Left lung (tissue), 10 donors: ENCODE data around the gene HOXA5. TPM values are rescaled to one million over a fixed set of nuclear protein-coding genes. Genes with fewer than 3 reads are reported as not detected.

ENCODE experiments used
- ATAC-seq: fragments of 200-7000 bp; cut with Tn5 transposase; one replicate; pipeline ENCODE4 v1.9.1; 2020; ENCODE audit warnings: moderate library complexity
- DNase-seq, 4 donors: peaks; one replicate each; pipeline ENCODE4 v3.0.0-alpha.2; 2013 to 2020
- H3K27ac ChIP-seq, 2 donors: fragments of 200-600 bp; sonication (generic) in 1 of 2; one replicate each; pipeline versions ENCODE4 v1.5.0 to v1.8.0; 2020 to 2021
- H3K27me3 ChIP-seq, 2 donors: fragments of 200-600 bp; sonication (generic) in 1 of 2; one replicate each; pipeline versions ENCODE4 v1.5.0 to v1.8.0; 2020 to 2021
- H3K36me3 ChIP-seq, 2 donors: fragments of 200-600 bp; sonication (generic) in 1 of 2; one replicate each; pipeline versions ENCODE4 v1.5.0 to v1.8.0; 2020 to 2021
- H3K4me1 ChIP-seq, 2 donors: fragments of 200-600 bp; one replicate each; pipeline ENCODE4 v1.8.0; 2021
- H3K4me3 ChIP-seq, 2 donors: fragments of 200-600 bp; sonication (generic) in 1 of 2; one replicate each; pipeline versions ENCODE4 v1.5.0 to v1.8.0; 2020 to 2021; ENCODE audit warnings: mild to moderate bottlenecking in 1 of 2
- H3K9me3 ChIP-seq, 2 donors: fragments of 200-600 bp; sonication (generic) in 1 of 2; one replicate each; pipeline versions ENCODE4 v1.5.0 to v1.8.0; 2020 to 2021
- intact Hi-C, 2 donors: fragments of 100-400 bp; cut with DNase I; formaldehyde crosslinking; loops; one replicate each; pipeline versions ENCODE4 v1.11.2 to v1.14.2; 2022
- polyA plus RNA-seq, 6 donors: library from polyadenylated mRNA; unstranded; fragments of 120-200 nt; gene quantifications; one replicate each; pipeline ENCODE4 v1.2.1, GENCODE V29; 2013; ENCODE audit not compliant: insufficient read length in 6 of 6
- total RNA-seq, 2 donors: library from RNA; stranded (reverse); fragmentation: NEBNext Ultra II Directional; extraction: Animal tissue kit (Norgen Biotek cat#: 25700); gene quantifications; one replicate each; pipeline ENCODE4 v1.2.1, GENCODE V29; 2021
- TF ChIP-seq, protein P1 (sequence below), 2 donors: fragments of 200-600 bp; sonication (generic) in 1 of 2; IDR thresholded peaks; one replicate each; pipeline versions ENCODE4 v1.5.0 to v1.8.0; 2021; ENCODE audit warnings: antibody characterized with exemption in 2 of 2
- donor health status: DM: no; HTN: yes; CAD: no.
- donor health status: DM: no; HTN: no; CAD: no.

Gene HOXA5
- total and polyA plus RNA-seq, 8 donors: 16.1 to 94.7 (median 86.1) TPM

DNA sequence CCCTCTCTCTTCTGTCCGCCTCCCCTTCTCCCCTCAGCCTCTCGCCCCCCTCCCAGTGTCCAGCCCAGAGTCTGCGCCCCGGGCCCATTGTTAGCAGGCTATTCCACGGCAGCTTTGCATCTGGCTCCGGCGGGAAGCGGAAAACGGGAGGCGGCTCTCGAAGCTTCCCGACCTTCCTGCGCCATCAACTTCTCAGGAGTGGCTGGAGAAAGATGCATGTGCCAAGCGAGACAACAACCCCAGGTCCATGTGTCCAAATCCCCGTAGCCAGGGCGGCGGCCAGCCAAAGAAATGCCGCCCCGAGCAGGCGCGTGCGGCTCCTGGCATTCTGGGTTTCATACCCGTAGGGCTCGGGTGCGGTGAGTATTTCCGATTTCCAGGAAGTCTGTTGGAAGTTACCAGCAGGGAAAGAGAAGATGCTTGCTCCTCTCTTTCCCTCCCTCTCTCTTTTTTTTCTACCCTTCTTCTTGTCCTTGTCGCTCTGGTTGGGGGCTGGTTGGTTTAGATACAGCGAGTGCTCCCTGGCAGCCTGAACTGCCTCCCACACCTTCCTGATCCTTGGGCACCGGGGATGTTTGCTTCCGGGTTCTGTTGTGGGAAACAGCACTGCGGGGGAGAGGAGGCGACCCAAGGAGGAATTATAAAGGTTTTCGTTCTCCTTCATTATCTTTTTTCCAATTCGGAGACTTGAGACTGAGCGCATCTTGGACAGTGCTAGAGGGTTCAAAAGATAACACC is 39.8 kb downstream of the HOXA5 start:
- Histone ChIP-seq H3K36me3 (peaks cover 0 to 6% of the 10 kb centered on the region in 2 donors), H3K4me1 (peaks cover 14 to 42% of the 10 kb centered on the region in 2 donors), H3K27me3 (peaks cover 32 to 100% of the 10 kb centered on the region in 2 donors), H3K27ac (peak overlapping the region; percentile 70 to 90), H3K9me3 (no peaks in the 10 kb centered on the region), H3K4me3 (peak overlapping the region in 1 of 2 donors; percentile 33)
- intact Hi-C loops: no loop called here
- DNase-seq (peak in 2 of 4 donors; percentile 49 to 77), ATAC-seq (no peak)
- TF ChIP-seq, protein P1, sequence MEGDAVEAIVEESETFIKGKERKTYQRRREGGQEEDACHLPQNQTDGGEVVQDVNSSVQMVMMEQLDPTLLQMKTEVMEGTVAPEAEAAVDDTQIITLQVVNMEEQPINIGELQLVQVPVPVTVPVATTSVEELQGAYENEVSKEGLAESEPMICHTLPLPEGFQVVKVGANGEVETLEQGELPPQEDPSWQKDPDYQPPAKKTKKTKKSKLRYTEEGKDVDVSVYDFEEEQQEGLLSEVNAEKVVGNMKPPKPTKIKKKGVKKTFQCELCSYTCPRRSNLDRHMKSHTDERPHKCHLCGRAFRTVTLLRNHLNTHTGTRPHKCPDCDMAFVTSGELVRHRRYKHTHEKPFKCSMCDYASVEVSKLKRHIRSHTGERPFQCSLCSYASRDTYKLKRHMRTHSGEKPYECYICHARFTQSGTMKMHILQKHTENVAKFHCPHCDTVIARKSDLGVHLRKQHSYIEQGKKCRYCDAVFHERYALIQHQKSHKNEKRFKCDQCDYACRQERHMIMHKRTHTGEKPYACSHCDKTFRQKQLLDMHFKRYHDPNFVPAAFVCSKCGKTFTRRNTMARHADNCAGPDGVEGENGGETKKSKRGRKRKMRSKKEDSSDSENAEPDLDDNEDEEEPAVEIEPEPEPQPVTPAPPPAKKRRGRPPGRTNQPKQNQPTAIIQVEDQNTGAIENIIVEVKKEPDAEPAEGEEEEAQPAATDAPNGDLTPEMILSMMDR (IDR thresholded peaks at IDR 0.05): no peak

DNA sequence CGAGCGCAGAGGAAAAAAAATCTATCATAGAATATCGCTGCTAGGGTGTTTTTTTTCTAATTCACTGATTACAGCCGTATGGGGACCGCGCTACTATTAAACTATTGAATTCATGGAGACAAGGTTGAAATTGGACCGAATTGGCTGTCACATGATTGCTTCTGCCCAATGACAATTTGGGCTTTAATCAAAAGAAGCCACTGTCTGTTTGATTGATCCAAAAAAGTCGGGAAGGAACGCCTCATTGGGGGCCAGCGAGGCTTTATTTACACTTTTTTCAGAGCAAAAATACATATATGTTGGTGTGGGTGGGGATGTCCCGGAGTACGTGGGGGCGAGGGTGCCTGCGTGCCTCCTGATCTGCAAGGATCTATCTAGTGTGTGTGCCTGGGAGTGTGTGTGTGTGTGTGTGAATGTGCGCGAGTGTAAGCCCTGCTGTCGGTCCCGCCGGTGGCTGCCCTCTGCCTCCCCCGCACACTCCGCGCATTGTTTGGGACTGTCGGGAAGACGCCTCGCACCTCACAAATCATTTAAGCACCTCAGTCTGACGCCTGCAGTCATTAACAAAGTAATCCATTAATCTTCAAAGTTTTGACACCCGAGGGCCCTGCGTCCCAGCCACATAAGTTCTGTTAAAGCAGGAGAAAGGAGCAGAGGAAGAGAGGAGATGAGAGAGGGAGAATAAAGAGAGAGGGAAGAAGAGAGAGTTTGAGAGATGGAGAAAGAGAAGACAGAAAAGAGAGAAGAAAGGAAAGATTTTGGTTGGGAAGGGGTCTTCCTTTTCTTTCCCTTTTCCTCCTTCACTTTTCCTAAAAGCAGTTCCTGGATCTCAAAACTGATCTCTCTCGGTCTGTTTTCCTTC is 40.7 kb downstream of the HOXA5 start, which contains the start of gene HOXA2:
Gene HOXA2 (minus strand): TSS at position 103 of the 862 bp plus-strand sequence. CDS start 183 bp downstream, outside the sequence.
- H3K4me3 ChIP-seq: peak within 1 kb of the TSS; percentile 24 to 33
- no peaks in the 10 kb centered on the region for H3K9me3 ChIP-seq
- H3K36me3 ChIP-seq: peaks cover 0 to 6% of the 10 kb centered on the region in 2 donors
- peak; percentile 16 for ATAC-seq
- peaks cover 14 to 51% of the 10 kb centered on the region in 2 donors for H3K4me1 ChIP-seq
- intact Hi-C loops: no loop called here
- DNase-seq: peak in 2 of 4 donors; percentile 83 to 86
- TF ChIP-seq, protein P1 (IDR thresholded peaks at IDR 0.05): no peak
- H3K27me3 ChIP-seq: peaks cover 35 to 100% of the 10 kb centered on the region in 2 donors
- peak within 1 kb of the TSS; percentile 70 to 90 for H3K27ac ChIP-seq

- peak in 1 of 4 donors; percentile 80 for DNase-seq
- intact Hi-C loops: no loop called here
- TF ChIP-seq, protein P1 (IDR thresholded peaks at IDR 0.05): no peak
- Histone ChIP-seq H3K27ac (peak overlapping the region; percentile 70 to 90), H3K4me3 (peak overlapping the region; percentile 24 to 33), H3K9me3 (no peaks in the 10 kb centered on the region), H3K36me3 (peaks cover 0 to 6% of the 10 kb centered on the region in 2 donors), H3K27me3 (peaks cover 35 to 100% of the 10 kb centered on the region in 2 donors), H3K4me1 (peaks cover 14 to 58% of the 10 kb centered on the region in 2 donors)
- ATAC-seq: no peak
Observed at GRCh38 chr7:27101957-27102580, 41.4 kb downstream of the HOXA5 start.

GRCh38 chr7:27101171-27101956 is 42.1 kb downstream of the HOXA5 start:
- H3K36me3 ChIP-seq: peaks cover 0 to 6% of the 10 kb centered on the region in 2 donors
- H3K9me3 ChIP-seq: no peaks in the 10 kb centered on the region
- intact Hi-C loops: no loop called here
- H3K4me3 ChIP-seq: peak overlapping the region; percentile 24 to 33
- peak overlapping the region; percentile 70 to 90 for H3K27ac ChIP-seq
- no peak for ATAC-seq
- peaks cover 30 to 100% of the 10 kb centered on the region in 2 donors for H3K27me3 ChIP-seq
- peaks cover 8 to 59% of the 10 kb centered on the region in 2 donors for H3K4me1 ChIP-seq
- DNase-seq: peak in 2 of 4 donors; percentile 88 to 90
- TF ChIP-seq, protein P1 (IDR thresholded peaks at IDR 0.05): no peak
